ENCODE measurements around the gene ELOVL1. TPM values are rescaled to one million over a fixed set of nuclear protein-coding genes. Genes with fewer than 3 reads are reported as not detected.

Gene ELOVL1
- total RNA-seq, 1 donor from 2014 or later = 39.9 TPM

- H3K27me3 ChIP-seq = no peaks in the 10 kb centered on the region
- H3K36me3 ChIP-seq = peaks cover 0 to 5% of the 10 kb centered on the region in 2 donors
- no peak for DNase-seq (ENCODE audit: low spot score in 2 of 2)
- H3K9me3 ChIP-seq = no peaks in the 10 kb centered on the region
- TF ChIP-seq, protein P1, sequence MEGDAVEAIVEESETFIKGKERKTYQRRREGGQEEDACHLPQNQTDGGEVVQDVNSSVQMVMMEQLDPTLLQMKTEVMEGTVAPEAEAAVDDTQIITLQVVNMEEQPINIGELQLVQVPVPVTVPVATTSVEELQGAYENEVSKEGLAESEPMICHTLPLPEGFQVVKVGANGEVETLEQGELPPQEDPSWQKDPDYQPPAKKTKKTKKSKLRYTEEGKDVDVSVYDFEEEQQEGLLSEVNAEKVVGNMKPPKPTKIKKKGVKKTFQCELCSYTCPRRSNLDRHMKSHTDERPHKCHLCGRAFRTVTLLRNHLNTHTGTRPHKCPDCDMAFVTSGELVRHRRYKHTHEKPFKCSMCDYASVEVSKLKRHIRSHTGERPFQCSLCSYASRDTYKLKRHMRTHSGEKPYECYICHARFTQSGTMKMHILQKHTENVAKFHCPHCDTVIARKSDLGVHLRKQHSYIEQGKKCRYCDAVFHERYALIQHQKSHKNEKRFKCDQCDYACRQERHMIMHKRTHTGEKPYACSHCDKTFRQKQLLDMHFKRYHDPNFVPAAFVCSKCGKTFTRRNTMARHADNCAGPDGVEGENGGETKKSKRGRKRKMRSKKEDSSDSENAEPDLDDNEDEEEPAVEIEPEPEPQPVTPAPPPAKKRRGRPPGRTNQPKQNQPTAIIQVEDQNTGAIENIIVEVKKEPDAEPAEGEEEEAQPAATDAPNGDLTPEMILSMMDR (IDR thresholded peaks at IDR 0.05) = no peak
- H3K27ac ChIP-seq = no peak overlapping the region
- H3K4me1 ChIP-seq = peaks cover 5 to 6% of the 10 kb centered on the region in 2 donors
- H3K4me3 ChIP-seq = no peak overlapping the region
- intact Hi-C loops (cut with DNase I) = no loop called here
These were observed 27.7 kb upstream of the ELOVL1 start for GRCh38 chr1:43395523-43395922.

DNA sequence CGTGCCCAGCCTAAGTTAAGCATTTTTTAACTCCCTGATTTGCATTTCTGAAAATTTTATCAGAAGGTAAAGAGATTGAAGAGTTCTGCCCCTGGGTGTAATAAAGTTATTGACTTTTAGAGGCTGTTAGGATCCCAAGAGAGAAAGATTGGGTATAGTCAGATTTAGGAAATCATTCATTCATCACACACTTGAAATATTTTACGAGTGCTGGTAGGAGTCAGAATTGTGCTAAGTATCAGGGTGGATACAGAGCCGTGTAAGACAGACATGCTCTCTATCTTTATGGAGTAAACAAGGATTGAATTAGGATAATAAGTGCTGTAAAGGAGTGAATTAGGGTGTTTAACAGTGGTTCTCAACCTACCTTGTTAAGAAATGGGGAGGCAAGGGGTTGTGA, 24.9 kb upstream of the ELOVL1 start:
- intact Hi-C loops (cut with DNase I) = no loop called here
- no peak for DNase-seq (ENCODE audit: low spot score in 2 of 2)
- H3K27ac ChIP-seq = no peak overlapping the region
- H3K4me3 ChIP-seq = no peak overlapping the region
- peaks cover 18 to 22% of the 10 kb centered on the region in 2 donors for H3K4me1 ChIP-seq
- peaks cover 0 to 7% of the 10 kb centered on the region in 2 donors for H3K36me3 ChIP-seq
- no peaks in the 10 kb centered on the region for H3K27me3 ChIP-seq
- TF ChIP-seq, protein P1 (IDR thresholded peaks at IDR 0.05) = no peak
- no peaks in the 10 kb centered on the region for H3K9me3 ChIP-seq

DNA sequence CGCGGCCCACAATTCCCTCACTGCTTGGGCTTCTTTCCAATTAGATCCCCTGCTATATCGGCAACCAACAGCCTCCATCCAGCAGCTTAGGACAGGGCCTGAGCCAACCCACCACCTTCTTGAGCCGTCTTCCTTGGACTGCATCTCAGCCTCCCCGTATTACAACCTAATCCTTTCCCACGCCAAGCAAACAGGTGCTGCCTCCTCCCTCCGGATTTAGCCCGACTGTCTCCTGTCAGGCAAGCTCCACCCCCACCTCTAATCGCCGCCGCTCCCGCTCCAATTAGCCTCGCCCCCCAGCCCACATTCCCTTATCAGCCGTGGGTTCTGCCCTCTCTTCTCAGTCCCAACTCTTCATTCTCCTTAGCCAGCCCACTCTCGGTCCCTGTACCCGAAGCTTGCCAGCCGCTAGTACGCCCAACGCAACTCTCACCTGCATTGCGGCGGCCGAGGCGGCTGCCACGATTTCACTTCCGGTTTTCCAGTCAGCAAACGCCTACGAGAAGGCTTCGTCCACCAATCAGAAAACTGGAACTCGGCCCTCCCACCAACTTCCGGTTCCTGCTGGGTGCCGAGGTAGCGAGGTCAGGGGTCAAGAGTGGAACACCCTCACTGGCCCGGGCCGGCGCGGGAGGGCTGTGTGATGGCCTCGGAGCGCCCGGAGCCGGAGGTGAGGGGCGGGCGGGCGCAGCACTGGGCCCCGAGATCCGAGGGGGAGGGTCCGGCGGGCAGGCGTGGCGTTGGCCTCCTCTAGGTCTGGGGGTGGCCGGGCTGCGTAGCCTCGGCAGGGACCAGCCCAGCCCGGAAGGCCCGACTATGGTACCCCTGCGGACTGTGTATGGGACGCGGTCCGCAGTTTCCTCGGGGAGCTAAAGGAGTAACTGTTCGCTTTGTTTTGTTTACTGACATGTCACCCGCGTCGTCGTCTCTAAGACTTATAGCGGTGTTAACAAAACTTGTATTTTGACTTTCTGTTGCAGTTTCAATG, 21.8 kb upstream of the ELOVL1 start, which contains the start of the genes MED8 and SZT2:
Gene MED8 (minus strand): TSS at position 475 of the 988 bp plus-strand sequence. CDS start 36 bp downstream, at position 439.
Gene SZT2 (plus strand): TSS at position 574 of the 988 bp plus-strand sequence. CDS start 70 bp downstream, at position 644.
- H3K36me3 ChIP-seq = peaks cover 29 to 33% of the 10 kb centered on the region in 2 donors
- H3K4me1 ChIP-seq = peaks cover 18 to 25% of the 10 kb centered on the region in 2 donors
- DNase-seq (ENCODE audit: low spot score in 2 of 2) = peak; percentile 93 to 99
- TF ChIP-seq, protein P1 (IDR thresholded peaks at IDR 0.05) = no peak
- no peaks in the 10 kb centered on the region for H3K9me3 ChIP-seq
- peak within 1 kb of the TSS; percentile 86 to 90 for H3K27ac ChIP-seq
- intact Hi-C loops (cut with DNase I) = loop anchor here (1.0 to 2.0 kb wide), 3 partner anchors 21 to 41 kb away; partner anchors contain the start of genes CDC20 and ELOVL1
- peak within 1 kb of the TSS; percentile 79 to 92 for H3K4me3 ChIP-seq
- no peaks in the 10 kb centered on the region for H3K27me3 ChIP-seq

DNA sequence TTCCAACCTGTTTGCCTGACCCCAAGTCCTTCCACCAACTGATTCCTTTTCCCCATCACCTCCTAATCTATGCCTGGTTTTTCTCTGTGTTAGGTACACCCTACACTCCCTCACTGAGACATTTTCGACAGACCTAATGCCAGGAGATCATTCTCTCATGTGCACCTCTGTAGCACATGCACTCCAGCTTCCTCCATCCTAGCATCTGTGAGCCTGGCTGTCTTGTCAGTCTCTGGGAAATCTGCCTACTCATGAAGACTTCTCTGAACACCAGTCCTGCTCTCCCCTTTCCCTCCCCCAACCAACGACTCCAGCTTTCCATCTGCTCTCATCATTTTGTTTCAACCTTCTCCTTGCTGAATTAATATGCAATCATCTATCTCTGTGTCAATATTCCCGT, 20.8 kb upstream of the ELOVL1 start:
- peaks cover 39 to 43% of the 10 kb centered on the region in 2 donors for H3K36me3 ChIP-seq
- peak overlapping the region; percentile 79 to 92 for H3K4me3 ChIP-seq
- H3K9me3 ChIP-seq = no peaks in the 10 kb centered on the region
- no peaks in the 10 kb centered on the region for H3K27me3 ChIP-seq
- peaks cover 18 to 25% of the 10 kb centered on the region in 2 donors for H3K4me1 ChIP-seq
- H3K27ac ChIP-seq = peak overlapping the region; percentile 86 to 90
- intact Hi-C loops (cut with DNase I) = loop anchor here (1.0 to 2.0 kb wide), 3 partner anchors 20 to 40 kb away; partner anchors contain the start of genes CDC20 and ELOVL1
- DNase-seq (ENCODE audit: low spot score in 2 of 2) = no peak
- TF ChIP-seq, protein P1 (IDR thresholded peaks at IDR 0.05) = no peak

GRCh38 chr1:43387976-43388599, 20.3 kb upstream of the ELOVL1 start:
- TF ChIP-seq, protein P1 (IDR thresholded peaks at IDR 0.05) = no peak
- Histone ChIP-seq H3K27me3 (no peaks in the 10 kb centered on the region), H3K4me3 (peak overlapping the region; percentile 79 to 92), H3K9me3 (no peaks in the 10 kb centered on the region), H3K4me1 (peaks cover 18 to 25% of the 10 kb centered on the region in 2 donors), H3K27ac (peak overlapping the region in 1 of 2 donors; percentile 86), H3K36me3 (peaks cover 44 to 48% of the 10 kb centered on the region in 2 donors)
- no peak for DNase-seq (ENCODE audit: low spot score in 2 of 2)
- intact Hi-C loops (cut with DNase I) = loop anchor here (2.0 kb wide), 1 partner anchor 39 kb away; no protein-coding TSS in a partner anchor

All from ascending aorta (tissue), 2 donors.